Measurements from ENCODE around the gene CHRNB2.

DNA sequence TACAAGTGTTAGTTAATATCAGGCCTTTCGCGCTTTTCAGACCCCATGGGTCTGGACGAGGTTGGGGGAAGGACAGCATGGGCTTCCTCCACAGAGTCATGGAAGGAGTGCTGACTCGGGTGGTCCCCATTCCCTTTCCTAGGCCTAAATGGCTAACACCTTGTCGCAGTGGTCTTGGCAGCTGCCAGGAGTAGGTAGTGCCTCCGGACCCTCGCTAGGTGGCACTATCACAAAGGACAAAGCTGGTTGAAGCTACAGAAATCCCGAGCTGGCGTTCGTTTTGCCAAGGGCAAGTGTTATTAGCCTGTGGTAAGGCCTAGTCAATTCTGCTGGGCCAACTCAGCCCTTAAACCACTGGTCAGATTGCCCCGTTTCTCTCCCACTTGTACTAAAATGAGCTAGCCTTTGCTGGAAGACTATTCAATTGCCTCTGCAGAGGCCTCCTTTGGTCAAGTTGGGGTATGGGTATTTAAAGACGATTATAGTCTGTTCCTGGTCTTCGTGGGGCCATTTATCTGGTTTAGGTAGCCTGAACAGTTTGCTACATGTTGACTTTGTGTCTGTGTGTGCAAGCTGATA, 8.0 kb upstream of the CHRNB2 start:
- TF ChIP-seq CTCF (IDR thresholded peaks at IDR 0.05 in 4 of 5, conservative IDR thresholded peaks at IDR 0.05 in 1 of 5), result peak; percentile 92 to 96 (median 95)
- TF ChIP-seq POLR2A (IDR thresholded peaks at IDR 0.05), result no peak

Measured in gastrocnemius medialis (tissue), 4 donors.